Measurements from ENCODE around the gene GNA14.

DNA sequence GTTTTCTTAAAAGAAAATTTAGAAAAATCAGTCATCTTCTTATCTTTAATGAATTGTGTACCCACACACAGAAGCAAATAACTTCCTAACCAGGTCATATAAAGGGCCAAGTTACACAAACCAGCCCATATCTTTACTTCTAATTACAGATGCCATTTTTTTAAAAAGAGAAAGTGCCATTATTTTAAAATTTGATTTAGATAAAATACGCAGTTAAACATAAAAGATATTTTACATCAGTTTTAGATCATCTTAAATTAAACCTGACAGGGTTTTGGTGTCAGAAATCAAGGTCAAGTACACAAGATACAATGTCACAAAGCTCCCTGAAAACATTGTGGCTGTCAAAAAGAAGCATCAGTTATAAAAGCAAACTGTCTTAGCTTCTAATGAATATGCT is 129.4 kb downstream of the GNA14 start:
- TF ChIP-seq, protein P1, sequence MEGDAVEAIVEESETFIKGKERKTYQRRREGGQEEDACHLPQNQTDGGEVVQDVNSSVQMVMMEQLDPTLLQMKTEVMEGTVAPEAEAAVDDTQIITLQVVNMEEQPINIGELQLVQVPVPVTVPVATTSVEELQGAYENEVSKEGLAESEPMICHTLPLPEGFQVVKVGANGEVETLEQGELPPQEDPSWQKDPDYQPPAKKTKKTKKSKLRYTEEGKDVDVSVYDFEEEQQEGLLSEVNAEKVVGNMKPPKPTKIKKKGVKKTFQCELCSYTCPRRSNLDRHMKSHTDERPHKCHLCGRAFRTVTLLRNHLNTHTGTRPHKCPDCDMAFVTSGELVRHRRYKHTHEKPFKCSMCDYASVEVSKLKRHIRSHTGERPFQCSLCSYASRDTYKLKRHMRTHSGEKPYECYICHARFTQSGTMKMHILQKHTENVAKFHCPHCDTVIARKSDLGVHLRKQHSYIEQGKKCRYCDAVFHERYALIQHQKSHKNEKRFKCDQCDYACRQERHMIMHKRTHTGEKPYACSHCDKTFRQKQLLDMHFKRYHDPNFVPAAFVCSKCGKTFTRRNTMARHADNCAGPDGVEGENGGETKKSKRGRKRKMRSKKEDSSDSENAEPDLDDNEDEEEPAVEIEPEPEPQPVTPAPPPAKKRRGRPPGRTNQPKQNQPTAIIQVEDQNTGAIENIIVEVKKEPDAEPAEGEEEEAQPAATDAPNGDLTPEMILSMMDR (IDR thresholded peaks at IDR 0.05) = no peak
- no peak for TF ChIP-seq POLR2A (IDR thresholded peaks at IDR 0.05)

All from Peyer's patch (tissue), 4 donors.